ENCODE measurements around the gene SAE1.

The SAE1 gene

DNA sequence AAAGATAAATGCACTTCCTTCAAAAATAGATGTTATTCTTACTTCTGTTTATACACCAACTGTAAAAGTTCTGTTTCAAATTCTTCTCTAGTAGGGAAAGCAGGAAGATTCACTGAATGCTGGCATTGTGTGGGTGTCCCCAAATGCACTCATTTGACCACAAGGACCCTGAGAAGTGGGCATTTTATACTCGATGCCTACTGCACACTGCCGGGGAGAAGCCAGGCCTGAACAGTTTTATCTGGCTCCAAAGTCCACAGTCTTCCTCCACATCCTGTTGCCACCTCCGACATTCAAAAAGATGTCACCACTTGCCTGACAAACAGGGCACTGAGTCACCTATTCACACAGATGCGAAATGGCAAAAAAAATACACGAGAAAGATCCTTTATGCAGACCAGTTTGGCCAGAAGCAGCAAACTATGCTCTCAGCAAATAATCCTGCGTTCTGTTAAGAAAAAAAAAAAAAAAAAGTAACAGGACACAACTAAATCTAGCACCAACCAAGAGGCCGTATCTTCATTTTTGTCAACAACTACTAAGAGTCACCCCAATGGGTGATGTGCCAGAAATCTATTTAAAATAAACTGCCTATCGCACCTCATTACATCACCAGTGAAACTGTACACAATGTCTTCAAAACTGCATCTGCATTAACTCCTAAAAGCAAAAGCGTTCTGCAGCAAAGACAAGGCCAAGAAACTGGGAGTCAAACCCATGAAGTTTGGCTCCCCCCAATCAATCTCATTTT lies 23.3 kb upstream of the SAE1 start:
- peak overlapping the region; percentile 32 for H3K27ac ChIP-seq
- TF ChIP-seq CTCF (conservative IDR thresholded peaks at IDR 0.05), result no peak

- peak overlapping the region; percentile 32 for H3K27ac ChIP-seq
These were observed 22.5 kb upstream of the SAE1 start for GRCh38 chr19:47107953-47108746.

DNA sequence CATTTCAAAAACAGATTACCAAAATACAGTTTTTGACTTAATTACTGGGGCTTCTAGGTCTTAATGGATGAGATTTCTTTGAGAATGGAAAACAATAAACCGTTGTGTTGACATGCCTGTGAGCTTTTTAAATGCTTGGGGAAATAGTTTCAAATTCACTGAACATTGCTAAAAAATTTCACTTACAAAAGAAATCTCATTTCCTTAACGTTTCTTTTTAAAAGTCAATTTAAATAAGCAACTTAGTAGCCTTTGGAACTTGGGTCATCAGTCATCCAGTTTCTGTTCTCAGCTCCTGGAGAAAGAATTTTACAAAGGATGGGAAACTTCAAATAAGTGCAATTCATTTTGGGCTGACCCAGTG lies 21.5 kb upstream of the SAE1 start:
- no peak for TF ChIP-seq CTCF (conservative IDR thresholded peaks at IDR 0.05)
- H3K27ac ChIP-seq, result peak overlapping the region; percentile 100; the same call in 1 of the 2 replicates

More at GRCh38 chr19:47107953-47108746, 22.5 kb upstream of the SAE1 start:
- no peak for TF ChIP-seq CTCF (conservative IDR thresholded peaks at IDR 0.05)

GRCh38 chr19:47109541-47110375 lies 20.9 kb upstream of the SAE1 start:
- peak overlapping the region; percentile 100 for H3K27ac ChIP-seq
- TF ChIP-seq CTCF (conservative IDR thresholded peaks at IDR 0.05), result no peak

DNA sequence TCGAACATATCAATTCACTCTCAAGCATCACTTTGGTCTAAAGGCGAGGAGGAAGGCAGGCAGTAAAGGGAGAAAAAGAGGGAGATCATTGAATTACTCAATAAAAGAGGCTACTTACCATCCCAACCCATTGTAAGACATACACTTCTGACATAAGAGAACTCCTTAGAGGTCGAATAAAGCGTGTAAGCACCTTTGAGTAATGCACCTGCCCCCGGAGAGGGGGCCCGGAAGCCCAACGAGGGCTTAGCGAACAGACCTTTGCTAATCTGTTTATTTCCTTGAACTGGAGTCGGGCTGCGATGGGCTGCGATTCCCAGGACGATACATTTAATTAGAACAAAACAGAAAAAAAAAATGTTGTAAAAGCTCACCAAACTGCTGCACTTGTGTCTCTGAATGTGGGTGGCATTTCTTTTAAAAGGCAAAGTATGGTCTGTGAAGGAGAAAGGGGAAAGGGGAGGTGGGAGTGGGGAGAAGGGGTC lies 20.1 kb upstream of the SAE1 start:
- no peak for TF ChIP-seq CTCF (conservative IDR thresholded peaks at IDR 0.05)

GRCh38 chr19:47111006-47111621 lies 19.5 kb upstream of the SAE1 start:
- no peak for TF ChIP-seq CTCF (conservative IDR thresholded peaks at IDR 0.05)
- H3K27ac ChIP-seq, result peak overlapping the region; percentile 100

More for the DNA sequence above, 20.1 kb upstream of the SAE1 start:
- peak overlapping the region; percentile 100 for H3K27ac ChIP-seq
